ENCODE measurements around the gene ZNF622.

The ZNF622 gene

DNA sequence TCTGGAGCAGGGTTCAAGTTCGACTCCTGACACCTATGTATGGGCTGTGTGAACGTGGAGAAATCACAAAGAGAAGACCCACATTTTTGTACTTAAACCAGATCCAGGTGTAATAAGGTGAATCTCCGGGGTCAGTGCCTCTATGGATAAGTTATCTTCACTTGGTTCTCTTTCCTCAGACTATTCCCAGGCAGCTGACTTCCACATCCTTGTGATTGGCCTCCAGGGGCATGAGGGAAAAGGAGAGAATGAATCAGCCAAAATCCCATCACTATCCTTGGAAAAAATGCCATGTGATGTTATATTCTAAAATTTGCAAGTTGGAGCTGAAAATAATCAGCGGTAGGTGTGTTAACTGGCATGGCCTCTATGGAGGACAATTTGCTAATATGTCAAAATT is 37.2 kb downstream of the ZNF622 start:
- DNase-seq: no peak

DNA sequence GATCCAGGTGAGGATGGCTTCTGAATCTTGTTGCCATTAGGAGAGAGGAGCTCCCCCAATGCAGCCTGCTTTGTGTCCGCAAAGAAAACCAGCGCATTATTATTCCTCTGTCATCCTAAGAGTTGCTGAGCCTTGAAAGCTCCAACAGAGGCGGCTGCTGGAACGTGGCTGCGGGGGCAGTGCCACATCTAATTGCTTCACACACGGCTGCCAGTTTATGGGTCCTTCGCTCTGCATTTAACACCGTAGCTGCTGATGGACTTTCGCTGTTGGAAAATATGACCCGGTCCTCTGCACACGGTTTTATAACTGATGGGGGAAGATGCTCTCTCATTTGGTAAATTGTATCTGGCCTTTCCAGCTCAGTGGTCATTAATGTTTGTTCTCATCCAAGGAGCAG is 38.0 kb downstream of the ZNF622 start:
- no peak for DNase-seq

DNA sequence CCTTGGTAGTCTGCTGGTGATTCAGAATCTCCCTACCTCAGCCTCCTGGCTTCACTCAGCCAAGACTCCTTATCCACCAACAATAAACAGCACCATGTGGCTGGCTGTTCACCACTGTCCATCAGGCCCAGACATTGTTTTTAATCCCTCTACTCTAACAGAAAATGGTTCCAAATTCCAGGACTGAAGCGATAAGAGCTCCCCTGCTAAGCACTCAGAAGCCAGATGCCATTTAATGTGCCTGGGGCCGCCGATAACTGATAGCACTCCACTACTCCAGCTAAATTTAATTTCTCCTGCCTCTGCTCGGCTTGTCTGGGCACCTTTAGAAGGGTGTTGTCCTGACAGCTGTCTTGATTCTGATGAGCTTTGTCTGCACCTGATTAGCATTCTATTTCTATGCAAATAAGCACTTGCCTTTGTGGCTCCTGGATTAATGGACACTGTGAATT is 47.1 kb downstream of the ZNF622 start:
- DNase-seq: no peak

GRCh38 chr5:16417398-16418074 is 48.1 kb downstream of the ZNF622 start:
- no peak for DNase-seq

DNA sequence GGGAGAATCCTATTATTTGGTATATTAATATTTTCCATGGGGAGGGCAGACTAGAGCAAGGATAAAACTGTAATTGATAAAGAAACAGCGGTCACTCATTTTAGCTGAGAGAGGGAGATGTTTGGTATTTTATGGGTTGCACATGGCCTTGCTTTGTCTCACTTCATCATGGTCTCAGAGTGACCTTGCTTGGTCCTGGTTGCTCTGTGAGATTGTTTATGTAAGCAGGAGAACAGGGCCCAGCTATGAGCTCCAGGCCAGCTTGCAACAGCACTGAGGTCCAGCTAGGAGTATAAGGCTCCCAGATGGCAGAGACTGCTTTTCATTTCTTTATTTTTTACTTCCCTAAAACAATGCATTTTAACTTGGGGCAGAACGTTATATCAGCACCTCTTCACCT is 50.7 kb downstream of the ZNF622 start:
- no peak for DNase-seq

- no peak for DNase-seq
Measured at GRCh38 chr5:16413166-16413860, 52.3 kb downstream of the ZNF622 start.

- no peak for DNase-seq
Measured at GRCh38 chr5:16412556-16412955, 53.0 kb downstream of the ZNF622 start.

DNA sequence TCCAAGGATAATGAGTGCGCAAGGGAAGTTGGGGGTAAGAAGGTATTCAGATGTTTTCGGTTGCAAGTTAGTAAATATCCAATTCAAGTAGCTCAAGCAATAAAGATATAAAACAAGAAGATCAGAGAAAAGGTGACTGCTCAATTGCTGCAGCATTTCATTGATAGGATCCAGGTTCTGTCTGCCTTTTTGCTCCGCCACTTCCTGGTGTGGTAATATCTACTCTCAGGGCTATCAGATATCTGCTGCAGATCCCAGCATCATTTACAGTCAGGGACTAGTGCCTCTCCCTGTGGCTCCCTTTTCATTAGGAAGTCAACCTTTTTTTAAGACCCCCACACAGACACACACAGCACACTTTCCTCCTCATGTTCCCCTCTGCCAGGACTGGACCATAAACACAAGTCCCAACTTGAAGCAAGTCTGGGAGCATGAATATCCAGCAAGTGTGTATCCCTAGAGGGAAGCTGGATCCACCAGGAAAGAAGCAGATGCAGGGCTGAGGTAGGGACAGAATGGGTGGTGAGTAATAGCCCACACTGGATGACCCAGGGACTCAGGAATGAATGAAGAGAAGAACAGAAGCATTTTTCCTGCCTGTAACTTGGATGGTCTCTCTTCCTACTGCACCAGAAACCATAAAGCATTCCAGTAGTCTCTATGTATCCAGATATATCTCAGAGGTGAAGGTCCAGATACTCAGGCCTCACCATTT is 53.7 kb downstream of the ZNF622 start:
- no peak for DNase-seq

DNA sequence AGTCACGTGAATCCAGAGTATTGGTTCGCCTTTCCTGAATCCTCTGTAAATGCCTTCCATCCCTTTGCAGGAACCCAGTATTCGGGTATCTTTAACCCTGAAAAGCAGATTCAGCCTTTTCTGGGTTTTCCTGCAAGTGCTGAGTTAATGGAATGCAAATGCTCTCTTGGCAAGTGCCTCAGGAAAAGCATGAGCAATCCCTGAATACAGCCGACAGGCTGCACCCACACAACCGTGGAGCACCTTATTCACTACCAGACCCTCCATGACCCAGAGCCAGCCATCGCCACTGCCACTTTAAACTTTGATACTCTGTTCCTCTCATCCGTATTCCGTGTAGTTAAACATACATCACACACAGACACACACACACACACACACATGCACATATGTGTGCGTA is 54.4 kb downstream of the ZNF622 start:
- no peak for DNase-seq

DNA sequence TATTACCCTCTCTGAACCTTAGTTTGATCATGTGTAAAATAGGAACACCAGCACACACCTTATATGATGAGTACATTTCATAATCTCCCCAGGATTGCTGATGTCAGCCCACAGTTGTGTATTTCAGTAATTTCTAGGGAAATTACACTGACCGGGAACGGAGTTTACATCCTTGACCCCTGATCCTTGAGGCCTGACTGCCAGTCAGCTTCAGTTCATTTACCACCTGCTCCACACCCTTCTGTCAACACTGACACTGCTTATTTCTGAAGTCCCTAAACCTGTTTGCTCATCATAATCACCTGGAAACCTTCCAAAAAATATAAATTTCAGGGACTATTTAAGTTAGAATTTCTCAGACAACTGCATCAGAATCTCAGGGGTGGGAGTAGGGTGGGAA is 55.3 kb downstream of the ZNF622 start:
- DNase-seq: no peak

DNA sequence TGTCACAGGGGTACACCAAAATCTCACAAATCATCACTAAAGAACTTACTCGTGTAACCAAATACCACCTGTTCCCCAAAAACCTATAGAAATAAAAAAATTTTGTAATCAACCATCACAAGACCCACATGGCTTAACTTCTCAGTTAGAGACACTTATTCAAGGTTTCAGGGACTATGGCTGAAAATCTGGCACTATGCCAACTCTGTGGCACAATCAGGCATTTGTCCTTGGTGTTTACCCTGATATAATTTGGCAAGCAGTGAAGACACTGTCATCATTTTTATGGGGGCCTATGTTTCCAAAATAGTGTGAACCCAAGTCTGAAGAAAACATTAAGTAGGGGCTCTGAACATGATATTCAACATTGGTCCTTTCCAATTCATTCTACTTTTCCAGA is 59.0 kb downstream of the ZNF622 start:
- DNase-seq: no peak

GRCh38 chr5:16406023-16406422 is 59.6 kb downstream of the ZNF622 start:
- DNase-seq: no peak
